ENCODE data around the gene DLG4.

DLG4 gene

DNA sequence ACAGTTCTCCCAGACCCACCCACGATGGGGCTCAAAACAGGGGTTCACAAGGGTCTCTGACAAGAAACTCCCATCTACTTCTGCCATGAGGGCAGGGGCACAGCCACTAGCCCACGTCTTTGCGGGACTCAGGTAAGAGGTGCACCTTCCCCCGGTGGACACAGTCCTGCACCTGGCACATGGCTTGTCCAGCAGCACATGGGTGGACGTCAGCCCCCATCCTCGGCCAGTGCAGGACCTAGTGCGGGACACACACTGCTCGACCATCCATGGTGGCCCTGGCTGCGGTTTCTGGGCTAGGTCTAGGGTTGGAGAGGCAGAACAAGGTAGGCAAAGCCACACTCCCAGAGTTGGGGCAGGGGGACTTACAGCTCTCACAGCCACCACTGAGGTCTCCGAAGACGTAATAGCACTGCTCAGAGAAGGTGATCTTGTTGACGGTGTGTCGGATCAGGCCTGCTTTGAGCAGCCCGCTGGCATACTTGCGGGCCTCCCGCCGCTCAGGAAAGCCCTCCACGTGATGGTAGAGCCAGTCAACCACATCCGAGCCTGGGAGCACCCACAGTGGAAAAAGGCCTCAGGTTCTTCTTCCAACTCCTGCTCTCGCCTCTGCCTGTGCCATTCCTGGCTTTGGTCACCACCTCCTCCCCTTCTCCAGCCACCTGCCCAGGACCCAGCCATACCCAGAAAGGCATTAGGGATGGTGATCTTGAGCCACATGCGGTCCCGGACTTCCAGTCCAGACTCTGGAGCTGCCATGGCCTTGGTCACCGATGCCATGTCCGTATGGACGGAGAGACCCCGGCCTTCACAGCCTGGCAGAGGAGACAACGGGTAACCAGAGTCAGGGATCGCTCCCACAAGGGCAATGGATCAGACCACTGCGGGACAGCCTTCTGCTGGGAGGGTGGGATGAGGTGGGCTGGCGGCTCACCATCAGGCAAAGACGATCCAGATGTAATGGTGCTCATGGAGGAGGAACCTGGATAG is 7.4 kb upstream of the DLG4 start:
- no peak for FAIRE-seq

DNA sequence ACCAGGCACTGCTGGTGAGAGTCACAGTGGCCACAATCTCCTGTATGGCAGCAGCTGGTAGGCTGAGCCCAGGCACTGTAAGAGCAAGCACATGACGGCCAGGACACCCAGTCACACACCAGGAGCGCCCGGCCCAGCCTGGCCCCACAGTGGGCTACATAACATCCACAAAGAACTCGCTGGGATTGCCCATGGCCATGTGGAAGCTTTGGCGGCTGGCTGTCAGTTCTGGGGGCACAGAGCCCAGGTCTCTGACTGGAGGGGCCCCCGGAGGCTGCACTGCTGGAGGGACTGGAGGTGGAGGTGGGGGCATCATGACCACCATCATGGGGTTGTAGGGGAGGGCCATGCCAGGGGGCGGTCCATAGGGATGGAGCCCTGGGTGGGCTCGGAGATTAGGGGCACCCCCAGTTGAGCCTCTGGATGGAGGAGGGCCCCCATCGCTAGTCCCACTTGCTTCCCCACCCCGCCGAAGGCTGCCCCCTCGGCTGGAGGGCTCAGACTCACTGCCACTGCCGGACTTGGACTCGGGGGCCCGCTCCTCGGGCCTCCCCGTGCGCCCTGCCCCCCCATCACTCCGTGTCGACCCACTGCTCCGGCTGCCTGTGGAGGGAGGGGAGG is 6.2 kb upstream of the DLG4 start:
- FAIRE-seq: no peak

DNA sequence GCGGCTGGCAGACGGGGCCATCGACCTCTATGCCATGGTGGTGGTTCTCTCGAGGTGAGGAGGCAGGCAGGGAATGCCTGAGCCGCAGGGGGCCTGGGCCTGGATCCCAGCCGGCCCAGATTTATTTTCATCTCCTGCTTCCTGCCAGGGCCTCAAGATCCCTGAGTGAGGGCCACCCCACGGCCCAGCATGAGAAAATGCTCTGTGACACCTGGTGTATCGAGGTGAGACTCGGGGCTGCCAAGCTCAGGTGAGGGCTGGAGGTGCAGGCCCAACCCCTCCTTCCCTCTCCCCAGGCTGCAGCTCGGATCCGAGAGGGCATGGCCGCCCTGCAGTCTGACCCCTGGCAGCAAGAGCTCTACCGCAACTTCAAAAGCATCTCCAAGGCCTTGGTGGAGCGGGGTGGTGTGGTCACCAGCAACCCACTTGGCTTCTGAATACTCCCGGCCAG is 5.0 kb upstream of the DLG4 start:
- FAIRE-seq: no peak

DNA sequence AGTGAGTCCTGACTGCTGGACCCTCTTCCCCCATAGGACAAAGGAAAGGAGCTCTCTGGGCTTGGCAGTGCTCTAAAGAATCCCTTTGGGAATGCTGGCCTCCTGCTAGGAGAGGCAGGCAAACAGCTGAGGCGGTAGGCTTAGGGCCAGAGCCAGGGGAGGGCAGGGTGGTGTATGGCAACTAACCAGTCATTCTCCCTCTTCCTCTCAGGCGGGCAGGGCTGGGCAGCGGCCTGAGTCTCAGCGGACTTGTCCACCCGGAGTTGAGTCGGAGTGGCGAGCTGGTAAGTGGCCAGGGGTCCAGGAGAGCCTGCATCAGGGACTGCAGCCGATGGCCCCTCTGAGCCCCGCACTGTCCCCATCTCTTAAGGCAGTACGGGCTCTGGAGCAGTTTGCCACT is 4.5 kb upstream of the DLG4 start:
- no peak for FAIRE-seq

DNA sequence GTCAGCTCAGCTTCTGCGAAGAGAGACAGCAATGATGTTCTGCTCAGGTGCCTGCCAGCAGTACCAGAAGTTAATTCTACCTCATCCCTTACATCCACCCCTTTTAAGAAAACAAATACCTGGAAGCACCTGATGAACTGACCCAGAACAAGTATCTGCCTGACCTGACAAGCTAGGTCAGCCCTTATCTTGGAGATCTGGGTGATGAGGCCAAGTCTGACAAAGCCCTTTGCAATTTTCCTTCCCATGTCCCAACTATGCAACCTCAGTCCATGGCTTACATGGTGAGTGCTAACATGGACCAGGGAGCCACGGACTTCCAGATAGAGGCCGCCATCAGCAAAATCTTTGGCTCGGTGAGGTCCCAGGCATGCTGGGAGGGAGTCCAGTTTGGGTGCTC is 3.7 kb upstream of the DLG4 start:
- FAIRE-seq: no peak

DNA sequence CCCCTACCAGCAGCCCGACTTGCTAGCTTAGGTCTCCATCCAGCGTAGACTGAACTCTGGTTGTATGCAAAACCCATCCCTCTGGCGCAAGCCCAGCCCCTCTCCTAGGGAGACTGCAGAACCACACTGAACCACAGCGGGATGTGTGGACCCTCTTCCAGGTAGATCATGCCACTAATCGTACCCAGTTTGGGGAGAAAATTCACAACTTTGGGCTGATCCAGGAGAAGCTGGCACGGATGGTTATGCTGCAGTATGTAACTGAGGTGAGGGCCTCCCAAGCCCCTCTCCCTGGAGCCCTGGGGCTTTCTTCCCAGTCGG is 3.3 kb upstream of the DLG4 start:
- no peak for FAIRE-seq

DNA sequence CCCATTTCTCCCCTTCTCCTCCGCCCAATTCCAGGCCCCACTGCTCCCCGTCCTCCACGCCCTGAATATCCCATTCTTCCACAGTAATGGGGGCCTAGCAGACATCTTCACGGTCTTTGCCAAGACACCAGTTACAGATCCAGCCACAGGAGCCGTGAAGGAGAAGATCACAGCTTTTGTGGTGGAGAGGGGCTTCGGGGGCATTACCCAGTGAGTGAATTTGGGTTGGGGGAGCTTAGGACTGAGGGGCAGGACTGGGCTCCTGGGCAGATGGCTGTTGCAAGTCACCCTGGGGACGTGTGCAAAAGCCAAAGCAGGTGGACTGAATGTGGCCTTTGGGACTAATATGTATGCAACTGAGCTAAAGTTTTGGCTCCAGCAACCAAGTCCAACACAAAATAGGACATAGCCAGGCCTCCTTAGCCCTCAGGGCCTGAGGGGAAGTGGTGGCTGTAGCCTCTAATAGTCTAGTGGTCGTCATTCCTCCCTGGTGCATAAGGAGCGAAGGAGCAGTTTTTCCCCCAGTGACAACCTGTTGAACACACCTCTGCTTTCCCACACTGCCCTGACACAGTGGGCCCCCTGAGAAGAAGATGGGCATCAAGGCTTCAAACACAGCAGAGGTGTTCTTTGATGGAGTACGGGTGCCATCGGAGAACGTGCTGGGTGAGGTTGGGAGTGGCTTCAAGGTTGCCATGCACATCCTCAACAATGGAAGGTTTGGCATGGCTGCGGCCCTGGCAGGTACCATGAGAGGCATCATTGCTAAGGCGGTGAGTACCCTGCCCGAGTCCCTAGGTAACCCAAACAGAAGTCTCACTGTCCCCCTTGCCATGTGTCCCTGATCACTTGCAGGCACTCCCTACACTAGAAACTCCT is 2.7 kb upstream of the DLG4 start:
- FAIRE-seq: no peak

DNA sequence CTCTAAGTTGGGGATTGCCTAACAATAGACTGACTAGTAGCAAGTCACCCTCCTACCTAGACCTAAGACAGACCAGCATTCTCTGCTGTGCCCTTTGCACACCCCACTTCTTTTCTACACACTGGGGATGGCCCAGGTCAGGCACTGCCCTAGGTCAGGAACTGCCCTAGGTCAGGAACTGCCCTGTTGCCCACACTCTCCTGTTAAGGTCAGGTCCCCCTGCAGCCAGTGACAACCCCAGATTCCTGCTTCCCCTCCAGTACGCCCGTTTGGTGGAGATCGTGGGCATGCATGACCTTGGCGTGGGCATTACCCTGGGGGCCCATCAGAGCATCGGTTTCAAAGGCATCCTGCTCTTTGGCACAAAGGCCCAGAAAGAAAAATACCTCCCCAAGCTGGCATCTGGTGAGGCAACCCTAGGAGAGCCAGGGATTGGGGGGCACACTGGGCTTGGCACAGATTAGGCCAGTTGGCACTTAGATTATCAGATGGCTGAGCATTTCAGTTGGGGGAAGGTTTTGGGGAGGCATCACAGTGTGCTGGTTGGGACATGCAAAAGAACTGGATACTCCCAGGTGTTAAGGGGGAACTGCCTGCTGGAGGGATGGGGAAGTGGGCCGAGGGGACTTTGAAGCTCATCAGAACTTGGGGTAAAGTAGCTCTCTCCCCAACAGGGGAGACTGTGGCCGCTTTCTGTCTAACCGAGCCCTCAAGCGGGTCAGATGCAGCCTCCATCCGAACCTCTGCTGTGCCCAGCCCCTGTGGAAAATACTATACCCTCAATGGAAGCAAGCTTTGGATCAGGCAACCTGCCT is 1.8 kb upstream of the DLG4 start:
- FAIRE-seq: no peak

DNA sequence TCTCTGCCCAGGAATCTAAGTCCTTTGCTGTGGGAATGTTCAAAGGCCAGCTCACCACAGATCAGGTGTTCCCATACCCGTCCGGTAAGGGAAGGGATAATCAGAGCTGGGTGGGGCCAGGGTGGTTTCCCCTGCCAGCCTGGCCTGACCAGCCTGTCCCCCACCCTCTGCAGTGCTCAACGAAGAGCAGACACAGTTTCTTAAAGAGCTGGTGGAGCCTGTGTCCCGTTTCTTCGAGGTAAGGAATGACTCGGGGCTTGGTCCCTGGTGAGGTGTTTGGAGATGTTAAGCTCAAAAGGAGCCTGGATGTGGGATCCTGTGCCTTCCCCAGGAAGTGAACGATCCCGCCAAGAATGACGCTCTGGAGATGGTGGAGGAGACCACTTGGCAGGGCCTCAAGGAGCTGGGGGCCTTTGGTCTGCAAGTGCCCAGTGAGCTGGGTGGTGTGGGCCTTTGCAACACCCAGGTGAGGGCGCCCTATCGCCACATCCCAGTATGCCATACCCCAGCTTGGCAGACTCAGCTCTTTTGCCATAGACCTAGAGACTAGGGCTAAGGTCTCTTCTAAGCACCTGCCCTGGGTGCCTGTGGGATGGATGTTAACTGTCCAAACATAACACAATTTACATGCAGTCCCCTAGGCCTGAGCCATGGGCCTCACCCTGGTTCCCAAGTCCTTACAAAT is 1.1 kb upstream of the DLG4 start:
- FAIRE-seq: no peak

DNA sequence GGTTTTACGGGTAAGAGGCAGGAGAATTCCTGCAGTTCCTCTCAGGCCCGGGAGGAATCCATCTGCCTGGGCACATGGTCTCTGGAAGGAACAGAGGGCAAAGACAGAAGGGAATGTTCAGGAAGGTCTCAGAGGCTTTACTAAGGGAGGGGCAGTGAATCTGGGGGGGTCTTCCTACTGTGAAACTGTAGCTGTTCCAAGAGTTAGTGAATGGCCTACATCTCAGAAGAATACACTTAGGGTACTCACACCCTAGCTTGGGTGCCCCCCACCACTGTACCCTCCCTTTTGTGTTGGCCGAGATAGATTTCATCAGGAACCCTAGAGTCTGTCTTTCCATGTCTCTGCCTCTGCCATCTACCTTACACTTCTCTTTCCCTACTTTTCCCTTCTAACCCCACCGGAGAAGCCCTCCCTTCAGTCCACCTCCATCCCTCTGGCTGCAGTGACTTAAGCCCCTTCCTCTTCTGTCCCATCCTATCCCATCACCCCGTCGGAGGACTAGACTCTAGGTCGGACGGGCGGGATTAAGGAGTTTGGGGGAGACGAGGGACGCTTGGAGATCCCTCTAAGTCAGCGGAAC is 316 bp downstream of the DLG4 start:
- no peak for FAIRE-seq

DNA sequence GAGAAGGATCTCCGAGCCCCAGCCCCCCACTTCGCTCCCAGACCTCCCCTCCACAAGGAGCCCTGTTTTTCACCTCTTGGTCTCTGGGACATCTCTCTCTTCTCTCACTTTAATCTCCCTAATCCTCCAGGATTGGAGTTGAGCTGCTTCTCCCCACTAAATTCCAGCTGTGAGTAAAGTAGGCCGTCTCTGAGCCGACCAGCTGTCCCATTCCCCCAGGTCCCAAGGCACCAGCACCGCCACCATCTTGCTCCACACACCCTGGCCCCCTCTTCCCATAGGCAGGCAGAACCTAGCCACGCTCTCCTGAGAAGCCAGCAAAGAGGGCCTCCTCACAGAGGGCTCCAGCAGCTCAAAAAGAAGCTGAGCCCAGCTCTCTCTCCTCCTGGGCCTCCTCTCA is 878 bp downstream of the DLG4 start:
- no peak for FAIRE-seq

DNA sequence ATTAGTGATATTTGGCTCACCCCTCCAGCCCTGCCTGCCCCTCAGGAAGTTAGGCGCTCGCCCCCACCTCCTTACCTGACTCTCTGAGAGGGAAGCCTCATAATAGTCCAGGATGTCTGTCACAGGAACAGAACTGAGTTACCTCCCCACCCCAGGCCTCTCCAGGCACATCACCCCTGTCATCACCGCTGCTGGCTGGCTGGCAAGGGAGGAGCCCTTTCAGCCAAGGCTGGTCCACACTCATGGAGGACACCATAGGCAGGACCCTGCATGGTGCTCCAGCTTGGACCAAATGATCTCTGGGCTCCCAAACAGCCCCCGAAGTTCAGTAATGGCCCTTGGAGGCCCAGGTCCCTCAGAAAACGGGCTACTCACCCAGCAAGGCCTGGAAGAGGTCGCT is 1.5 kb downstream of the DLG4 start:
- no peak for FAIRE-seq

DNA sequence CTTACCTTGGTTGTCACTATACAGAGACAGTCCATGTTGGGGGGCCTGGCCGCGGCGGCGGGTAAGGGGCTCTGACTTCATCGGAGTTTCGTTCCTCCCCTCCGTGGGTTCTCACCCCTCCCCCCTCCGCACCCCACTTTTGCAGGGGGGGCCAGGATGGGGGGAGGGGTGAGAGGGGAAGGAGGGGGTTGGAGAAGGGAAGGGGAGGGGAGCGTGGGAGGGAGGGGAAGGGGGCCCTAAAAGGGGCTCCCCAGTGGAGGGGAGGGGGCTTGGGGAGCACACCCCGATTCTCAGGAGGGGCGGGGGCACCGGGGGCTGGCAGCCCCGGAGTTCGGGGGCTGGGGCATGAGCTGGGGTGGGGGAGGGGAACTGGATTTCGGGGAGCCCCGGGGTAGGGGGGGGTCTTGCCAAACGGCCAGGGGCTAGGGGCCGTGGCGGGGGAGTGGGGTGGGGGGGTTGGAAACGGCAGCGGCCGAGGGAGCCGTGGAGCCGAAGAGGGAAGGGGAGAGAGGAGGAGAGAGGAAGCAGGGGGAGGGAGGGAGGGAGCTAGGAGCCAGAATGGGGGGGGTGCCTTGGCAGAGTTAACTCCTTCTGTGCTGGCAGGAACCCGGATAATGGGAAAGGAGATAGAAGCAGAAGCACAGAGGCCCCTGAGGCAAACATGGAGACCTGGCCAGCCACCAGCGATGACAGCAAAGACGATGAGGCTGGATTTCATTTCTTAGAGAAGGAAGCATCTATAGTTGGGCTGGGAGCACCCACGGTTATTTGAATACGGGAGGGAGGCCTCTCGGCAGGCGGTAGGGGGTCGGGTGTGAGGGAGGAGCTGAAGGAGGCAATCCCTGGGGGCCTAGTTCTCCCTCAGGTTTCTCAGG is 2.3 kb downstream of the DLG4 start:
- no peak for FAIRE-seq

DNA sequence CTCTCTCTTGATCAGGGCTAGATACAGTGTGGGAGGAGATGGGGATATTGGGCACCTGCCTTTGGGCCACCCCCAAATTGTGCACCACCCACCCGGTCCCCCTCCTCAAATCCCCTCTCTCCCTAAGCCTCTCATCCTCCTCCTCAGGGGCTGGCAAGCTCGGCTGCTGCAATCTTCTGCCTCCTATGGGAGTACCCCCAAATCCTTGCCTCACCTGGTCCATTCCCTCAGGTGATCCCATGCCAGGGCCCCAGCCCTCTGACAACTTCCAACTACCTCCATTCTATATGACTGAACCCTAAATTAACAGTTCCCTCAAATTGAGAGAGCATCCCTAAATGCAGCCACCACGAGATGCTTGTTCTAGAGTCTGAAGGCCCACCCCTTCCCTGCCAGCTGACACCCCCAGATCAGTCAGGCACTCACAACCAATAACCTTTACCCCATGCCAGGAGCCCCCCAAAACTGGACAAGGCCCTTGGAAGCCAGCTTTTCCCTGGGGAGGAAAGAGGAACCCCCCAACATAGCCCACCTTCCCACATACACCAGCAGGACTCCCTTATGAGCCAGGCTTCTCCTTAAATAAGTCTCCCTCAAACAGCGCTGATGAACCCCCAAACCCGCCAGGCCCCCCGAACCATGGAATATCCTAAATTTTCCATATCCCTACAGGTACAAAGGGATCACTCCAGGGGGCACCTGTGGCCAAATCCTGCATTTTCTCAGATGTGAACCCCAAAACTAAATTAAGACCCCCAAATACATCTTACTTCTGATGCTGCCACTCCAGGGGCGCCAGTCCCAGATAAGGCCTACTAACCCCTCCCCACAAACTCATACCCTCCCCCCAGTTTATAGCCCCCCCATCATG is 3.2 kb downstream of the DLG4 start:
- FAIRE-seq: no peak

DNA sequence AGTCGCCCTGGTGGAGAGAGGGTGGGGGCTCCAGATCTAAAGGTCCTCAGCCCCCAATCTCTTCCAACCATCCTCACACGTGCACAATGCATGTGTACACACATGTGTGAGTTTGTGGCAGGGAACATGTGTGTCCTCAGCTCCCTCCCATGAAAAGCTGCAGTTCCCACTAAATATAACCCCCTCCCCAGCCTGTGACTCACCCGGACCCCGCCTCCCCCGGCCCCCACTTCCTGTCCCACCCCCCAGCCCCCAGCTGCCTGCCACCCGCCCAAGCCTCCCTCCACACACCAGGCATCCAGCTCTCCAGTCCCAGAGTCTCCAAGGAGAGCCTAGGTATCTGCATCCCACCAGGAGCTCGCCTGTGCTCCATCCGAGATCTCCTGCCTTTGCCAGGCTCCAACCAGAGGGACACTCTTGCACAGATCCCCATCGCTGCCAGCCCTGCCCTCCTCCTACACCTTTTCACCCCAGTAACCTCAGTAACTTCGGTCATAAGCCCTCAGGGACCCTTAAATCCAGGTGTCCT is 3.9 kb downstream of the DLG4 start:
- no peak for FAIRE-seq

DNA sequence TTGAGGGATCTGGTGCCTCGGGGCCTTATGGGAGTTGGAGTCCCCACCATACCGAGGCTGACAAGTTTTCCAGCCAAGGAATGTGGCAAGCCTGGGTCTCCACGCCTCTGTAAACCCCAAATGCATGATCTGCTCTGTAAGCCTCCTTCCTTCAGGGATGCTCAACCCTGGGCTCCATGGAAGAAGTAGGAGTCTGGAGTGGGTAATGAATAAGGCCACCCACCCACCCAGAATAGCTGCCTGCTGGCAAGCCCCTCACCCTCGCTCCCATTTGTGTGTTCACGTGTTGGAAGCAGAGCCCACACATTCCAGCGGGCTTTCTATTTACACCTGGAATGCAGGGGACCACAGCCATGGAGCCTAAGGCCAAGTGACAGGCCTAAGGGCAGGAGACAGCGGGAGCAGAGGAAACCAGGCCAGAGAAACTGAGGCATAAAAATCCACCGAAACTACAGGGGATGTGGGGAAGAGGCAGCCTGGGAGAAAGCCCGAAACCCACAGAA is 4.4 kb downstream of the DLG4 start:
- peak; percentile 93 for FAIRE-seq

DNA sequence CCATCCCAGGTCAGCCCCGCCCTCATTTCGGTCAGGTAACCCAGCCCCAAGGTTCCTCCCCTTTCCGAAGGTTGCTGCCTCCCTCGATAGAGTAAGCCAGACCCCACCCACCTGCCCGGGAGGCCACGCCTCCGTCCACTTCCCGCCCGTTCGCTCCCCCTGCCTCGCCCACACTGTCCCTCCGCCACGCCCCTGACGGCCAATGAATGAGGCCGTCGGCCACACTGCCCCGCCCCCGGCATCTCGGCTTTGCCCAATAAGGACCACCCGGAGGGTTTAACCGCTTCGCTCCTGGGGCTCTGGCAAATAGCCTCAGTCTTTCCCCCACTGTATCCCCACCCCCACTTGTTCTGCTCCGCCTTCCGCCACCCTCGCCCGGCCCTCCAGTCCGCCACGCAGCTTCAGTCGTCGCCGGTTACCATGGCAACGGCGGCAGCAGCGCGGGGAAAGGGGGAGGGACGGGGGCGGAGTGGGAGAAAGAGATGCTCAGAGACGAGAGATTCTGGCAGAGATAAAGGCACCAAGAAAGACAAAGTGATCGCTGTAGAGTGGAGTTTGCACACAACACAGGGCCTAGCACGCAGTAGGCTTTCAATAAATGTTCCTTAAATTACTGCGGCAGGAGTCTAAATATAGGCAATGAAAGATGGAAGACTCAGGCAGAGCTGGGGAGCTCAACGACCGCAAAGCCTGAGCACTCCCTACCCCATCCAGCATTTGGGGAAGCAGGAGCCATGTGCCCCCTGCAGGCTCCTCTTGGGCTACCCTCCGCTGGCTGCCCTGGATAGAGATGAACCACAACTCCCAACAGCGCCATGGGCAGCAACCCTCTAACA is 5.1 kb downstream of the DLG4 start:
- FAIRE-seq: peak; percentile 96

DNA sequence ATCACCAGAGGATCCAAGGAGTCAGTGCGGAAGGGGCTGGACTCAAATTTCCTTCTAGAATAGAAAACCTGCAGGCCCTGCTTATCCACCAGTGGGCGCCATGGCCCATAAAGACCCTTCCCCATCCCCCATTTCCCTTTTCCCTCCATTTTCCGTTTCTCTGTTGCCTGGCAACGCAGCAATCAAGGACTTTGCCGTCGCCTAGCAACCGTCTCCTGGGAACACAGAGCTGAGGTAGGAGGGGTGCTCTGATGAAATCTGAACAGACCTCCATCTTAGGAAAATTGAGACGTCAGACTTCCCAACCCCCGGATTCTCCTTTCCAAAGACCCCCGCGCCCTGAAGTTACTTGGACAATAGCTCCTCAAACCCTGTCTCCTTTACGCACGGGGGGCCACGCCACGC is 5.7 kb downstream of the DLG4 start:
- FAIRE-seq: no peak
